HG02571 (cell line): ENCODE data around the gene PDCD5.

Experiments used
- ATAC-seq: cut with Tn5 transposase; IDR thresholded peaks from one replicate; pipeline ENCODE4 v1.9.1; 2021; ENCODE audit warnings: mild to moderate bottlenecking, moderate library complexity; ENCODE audit not compliant: unreplicated experiment

Gene PDCD5

DNA sequence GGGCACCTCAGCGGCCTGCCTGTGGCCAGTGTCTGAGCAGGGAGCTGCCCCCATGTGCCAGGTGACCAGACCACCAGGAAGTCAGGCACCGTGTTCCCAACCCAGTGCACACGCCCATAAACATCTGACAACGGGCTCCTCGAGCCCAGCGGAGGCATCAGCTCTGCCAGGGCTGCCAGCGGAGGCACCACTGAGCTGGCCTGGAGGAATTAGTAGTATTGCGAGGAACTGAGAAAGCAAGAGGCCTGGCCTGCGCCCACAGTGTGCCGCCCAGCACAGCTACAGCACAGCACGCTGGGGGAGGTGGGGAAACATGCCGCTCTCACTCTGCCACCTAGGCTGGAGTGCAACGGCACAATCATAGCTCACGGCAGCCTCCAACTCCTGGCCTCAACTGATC lies 49.3 kb downstream of the PDCD5 start:
- ATAC-seq: no peak

DNA sequence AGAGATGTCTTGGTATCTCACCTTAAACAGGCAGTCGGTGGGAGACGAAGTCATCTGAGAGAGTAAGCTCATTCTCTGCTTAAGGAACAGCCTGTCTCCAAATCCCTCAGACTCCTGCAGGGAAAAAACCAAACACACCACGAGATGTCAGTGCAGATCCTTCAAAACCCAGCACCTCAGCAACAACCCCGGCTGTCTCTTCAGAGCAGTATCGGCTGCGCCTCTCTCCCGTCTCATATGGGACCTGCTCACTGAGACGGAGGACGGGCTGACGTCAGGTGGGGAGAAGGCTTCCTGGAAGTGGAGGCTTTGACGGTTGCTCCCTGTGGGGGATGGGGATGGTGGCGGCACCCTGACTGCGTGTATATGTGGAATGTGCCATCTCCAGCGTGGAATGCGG lies 50.4 kb downstream of the PDCD5 start:
- ATAC-seq: no peak
